Measurements from ENCODE around the gene LRP8. TPM values are rescaled to one million over a fixed set of nuclear protein-coding genes. Genes with fewer than 3 reads are reported as not detected.

LRP8 gene
- total and polyA plus RNA-seq, 9 of the 15 experiments (the other 6 are each of a cell fraction or from before 2014, with no cell fraction given): 7.1 to 56.1 (median 31.3) TPM

GRCh38 chr1:53334312-53334711 is 6.4 kb upstream of the LRP8 start:
- Histone ChIP-seq H2AFZ (ENCODE audit: low read depth, low read length) (no peak overlapping the region), H3K9me1 (ENCODE audit: control insufficient read depth, insufficient read depth, low read length) (no peaks in the 10 kb centered on the region), H3K9ac (ENCODE audit: insufficient read depth in 1 of 2, low read depth in 2 of 2, low read length in 2 of 2) (no peak overlapping the region), H3K79me2 (ENCODE audit: control insufficient read depth, insufficient read depth, low read length) (no peaks in the 10 kb centered on the region), H4K20me1 (replicated peaks; ENCODE audit: control insufficient read depth, insufficient read depth, low read length) (no peaks in the 10 kb centered on the region), H3K9me3 (replicated peaks; ENCODE audit: control insufficient read depth, insufficient read depth, low read depth, low read length) (no peaks in the 10 kb centered on the region), H3K4me2 (ENCODE audit: insufficient read depth, low read length) (no peak overlapping the region), H3K4me1 (replicated peaks in 1 of 2; ENCODE audit: control insufficient read depth in 2 of 2, insufficient read depth in 2 of 2, low read length in 2 of 2) (no peaks in the 10 kb centered on the region), H3K4me3 (no peak overlapping the region), H3K27me3 (ENCODE audit: control insufficient read depth in 2 of 2, insufficient read depth in 2 of 2, low read length in 2 of 2) (peaks cover 24 to 42% of the 10 kb centered on the region in 2 experiments), H3K36me3 (ENCODE audit: control insufficient read depth, insufficient read depth, low read length) (no peaks in the 10 kb centered on the region), H3K27ac (ENCODE audit: extremely low read depth, low read depth, low read length) (no peak overlapping the region)
- CTCF ChIA-PET (ENCODE audit: low intra/inter-chr PET ratio): no interaction called here
- intact Hi-C loops (cut with micrococcal nuclease): no loop called here
- ATAC-seq: no peak
- no peak for FAIRE-seq
- in situ Hi-C loops (cut with MboI): no loop called here
- POLR2A ChIA-PET: interaction anchor here (0.7 to 1.4 kb wide), 2 partner anchors 8 to 21 kb away, joined by 3 to 6 read pairs; no protein-coding TSS in a partner anchor
- DNase-seq (ENCODE audit: extremely low read depth in 1 of 4, low spot score in 3 of 4): no peak
- no peak for TF ChIP-seq CHCHD3 (CRISPR knock-in tag; IDR thresholded peaks at IDR 0.05)
- TF ChIP-seq CCNT2 (IDR thresholded peaks at IDR 0.05; ENCODE audit: borderline replicate concordance, extremely low read depth, insufficient read length, low read depth, low read length): no peak
- TF ChIP-seq ZNF766 (CRISPR knock-in tag; conservative IDR thresholded peaks at IDR 0.05): no peak
- TF ChIP-seq MAFK (IDR thresholded peaks at IDR 0.05; ENCODE audit: low read length): no peak
- TF ChIP-seq MYC (IDR thresholded peaks at IDR 0.05; ENCODE audit: low read depth, low read length): no peak
- TF ChIP-seq MYC (CRISPR knock-in tag; IDR thresholded peaks at IDR 0.05; ENCODE audit: borderline replicate concordance, low read depth): no peak
- no peak for TF ChIP-seq RFX5 (IDR thresholded peaks at IDR 0.05; ENCODE audit: low read depth, low read length)
- TF ChIP-seq FOS (IDR thresholded peaks at IDR 0.05; ENCODE audit: extremely low read depth, insufficient read length): no peak
- TF ChIP-seq SIN3B (IDR thresholded peaks at IDR 0.05; ENCODE audit: low read depth): no peak
- no peak for TF ChIP-seq NCOA1 (IDR thresholded peaks at IDR 0.05; ENCODE audit: low read depth)
- no peak for TF ChIP-seq ETV1 (tag; conservative IDR thresholded peaks at IDR 0.05; ENCODE audit: low read depth)
- no peak for TF ChIP-seq HDAC3 (IDR thresholded peaks at IDR 0.05; ENCODE audit: borderline replicate concordance, partially characterized antibody)
- no peak for TF ChIP-seq ZBTB2 (IDR thresholded peaks at IDR 0.05)
- no peak for TF ChIP-seq TCF3 (CRISPR knock-in tag; IDR thresholded peaks at IDR 0.05)
- no peak for TF ChIP-seq ZNF780A (CRISPR knock-in tag; IDR thresholded peaks at IDR 0.05)
- BruUV-seq (replicated peaks): no TSS peak
- 17% methylated on average over 2 of the region's 2 CpGs for WGBS (ENCODE audit: insufficient coverage, low coverage, missing lambda C conversion rate)

All from K562 (cell line).